AG04450 (cell line): Measurements from ENCODE around the gene NDUFS6. TPM values are rescaled to one million over a fixed set of nuclear protein-coding genes. Genes with fewer than 3 reads are reported as not detected.

Experiments
- CTCF ChIA-PET: fragments of 300-600, 350-600 bp; formaldehyde crosslinking; extraction: SDS; loops from one replicate; lab custom pipeline; 2022; ENCODE audit warnings: antibody characterized with exemption, inconsistent platforms; lab: Charles Lee
- POLR2A ChIA-PET: fragments of 350-600 bp; formaldehyde crosslinking; extraction: SDS; loops from one replicate; lab custom pipeline; 2021; ENCODE audit warnings: antibody characterized with exemption, inconsistent platforms; lab: Yijun Ruan, JAX
- DNase-seq: peaks from one replicate; pipeline ENCODE4 v3.0.0-alpha.2; 2011; ENCODE audit warnings: low read depth, low spot score
- H3K27ac ChIP-seq: one replicate; pipeline ENCODE4 v1.5.1; 2012; ENCODE audit warnings: low read depth, low read length, control low read depth
- H3K27me3 ChIP-seq: one replicate; pipeline ENCODE4 v1.6.0; 2012; ENCODE audit warnings: low read length; ENCODE audit not compliant: control insufficient read depth, insufficient read depth
- H3K4me3 ChIP-seq: 2 replicates; pipeline ENCODE4 v1.5.1; 2011; ENCODE audit warnings: mild to moderate bottlenecking, low read depth, low read length, control low read depth
- H3K9me3 ChIP-seq: 2 replicates; pipeline ENCODE4 v1.5.1; 2012; ENCODE audit warnings: low read length; ENCODE audit not compliant: control insufficient read depth, insufficient read depth
- polyA plus RNA-seq: library from polyadenylated mRNA; depleted of rRNA; stranded (reverse); fragments of >200 nt; gene quantifications from 2 replicates; pipeline ENCODE4 v1.2.3, GENCODE V29; 2011
- TF ChIP-seq, protein P1 (sequence below): IDR thresholded peaks from 2 replicates; pipeline ENCODE4 v1.5.1; 2011; ENCODE audit warnings: low read depth, low read length, control low read depth, inconsistent platforms

The NDUFS6 gene
- polyA plus RNA-seq, 1 experiment = 51.8 TPM

DNA sequence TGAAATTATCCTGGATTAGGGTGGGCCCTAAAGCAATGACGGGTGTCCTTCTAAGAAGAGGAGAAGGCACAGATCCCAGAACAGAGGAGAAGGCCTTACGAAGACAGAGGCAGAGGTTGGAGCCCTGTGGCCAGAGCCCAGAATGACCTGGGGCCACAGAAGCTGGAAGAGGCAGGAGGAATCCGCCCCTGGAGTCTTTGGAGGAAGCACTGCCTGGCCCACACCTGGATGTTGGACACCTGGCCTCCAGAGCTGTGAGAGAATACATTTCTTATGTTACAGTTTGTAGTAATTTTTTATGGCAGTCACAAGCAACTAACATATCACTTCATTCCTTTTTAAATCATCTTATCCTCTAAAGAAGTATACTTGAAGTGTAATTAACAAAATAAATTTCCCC, 10.0 kb upstream of the NDUFS6 start:
- TF ChIP-seq, protein P1, sequence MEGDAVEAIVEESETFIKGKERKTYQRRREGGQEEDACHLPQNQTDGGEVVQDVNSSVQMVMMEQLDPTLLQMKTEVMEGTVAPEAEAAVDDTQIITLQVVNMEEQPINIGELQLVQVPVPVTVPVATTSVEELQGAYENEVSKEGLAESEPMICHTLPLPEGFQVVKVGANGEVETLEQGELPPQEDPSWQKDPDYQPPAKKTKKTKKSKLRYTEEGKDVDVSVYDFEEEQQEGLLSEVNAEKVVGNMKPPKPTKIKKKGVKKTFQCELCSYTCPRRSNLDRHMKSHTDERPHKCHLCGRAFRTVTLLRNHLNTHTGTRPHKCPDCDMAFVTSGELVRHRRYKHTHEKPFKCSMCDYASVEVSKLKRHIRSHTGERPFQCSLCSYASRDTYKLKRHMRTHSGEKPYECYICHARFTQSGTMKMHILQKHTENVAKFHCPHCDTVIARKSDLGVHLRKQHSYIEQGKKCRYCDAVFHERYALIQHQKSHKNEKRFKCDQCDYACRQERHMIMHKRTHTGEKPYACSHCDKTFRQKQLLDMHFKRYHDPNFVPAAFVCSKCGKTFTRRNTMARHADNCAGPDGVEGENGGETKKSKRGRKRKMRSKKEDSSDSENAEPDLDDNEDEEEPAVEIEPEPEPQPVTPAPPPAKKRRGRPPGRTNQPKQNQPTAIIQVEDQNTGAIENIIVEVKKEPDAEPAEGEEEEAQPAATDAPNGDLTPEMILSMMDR = no peak
- DNase-seq = no peak
- H3K27me3 ChIP-seq = no peaks in the 10 kb centered on the region
- H3K27ac ChIP-seq = peak overlapping the region; percentile 66
- no peak overlapping the region for H3K4me3 ChIP-seq
- CTCF ChIA-PET = no interaction called here
- H3K9me3 ChIP-seq = peaks cover 27% of the 10 kb centered on the region
- POLR2A ChIA-PET = no interaction called here

DNA sequence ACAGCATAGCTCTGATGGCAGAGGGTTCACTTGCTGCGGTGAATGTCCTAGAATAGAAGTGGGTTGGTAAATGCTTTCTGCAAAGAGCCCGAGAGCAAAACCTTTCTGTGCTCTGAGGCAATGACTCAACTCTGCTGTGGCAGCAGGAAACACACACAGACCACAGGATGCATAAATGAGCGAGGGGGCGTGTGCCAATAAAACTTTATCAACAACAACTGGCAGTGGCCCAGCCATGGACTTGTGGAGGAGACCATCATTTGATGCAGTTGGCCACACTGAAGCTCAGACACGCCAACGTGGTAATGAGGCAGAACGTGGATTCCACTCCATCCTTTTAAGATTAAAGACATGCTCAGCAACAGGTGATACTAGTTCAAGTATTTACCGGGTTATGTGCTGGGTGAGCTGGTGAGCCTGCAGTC, 8.4 kb upstream of the NDUFS6 start:
- TF ChIP-seq, protein P1 = no peak
- Histone ChIP-seq H3K4me3 (no peak overlapping the region), H3K27me3 (no peaks in the 10 kb centered on the region), H3K9me3 (peaks cover 27% of the 10 kb centered on the region), H3K27ac (peak overlapping the region; percentile 57)
- ChIA-PET CTCF (interaction anchor here (1.0 kb wide), 1 partner anchor 30 kb away, joined by 3 read pairs; no protein-coding TSS in a partner anchor), POLR2A (no interaction called here)
- peak; percentile 62 for DNase-seq

DNA sequence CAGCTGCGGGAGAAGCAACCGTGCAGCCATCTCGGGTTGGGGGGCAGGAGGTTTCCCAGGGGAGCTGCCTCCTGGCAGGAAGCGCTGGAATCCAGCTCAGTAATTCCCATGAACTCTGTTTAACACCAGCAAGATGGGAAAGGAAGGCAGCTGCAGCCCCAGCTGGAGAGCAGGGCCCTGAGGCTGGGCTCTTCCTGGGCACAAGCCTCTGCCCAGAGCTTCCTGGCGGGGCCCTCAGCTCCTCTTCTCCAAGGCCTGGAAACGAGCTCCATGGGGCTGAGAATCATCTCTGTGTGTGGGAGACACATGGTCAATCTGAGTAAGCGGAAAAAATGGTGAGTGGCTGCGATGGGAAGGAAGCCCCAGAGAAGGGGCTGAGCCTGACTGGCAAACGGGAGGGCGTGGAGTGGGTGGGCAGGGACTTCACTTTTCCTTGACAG, 7.9 kb upstream of the NDUFS6 start:
- TF ChIP-seq, protein P1 = no peak
- peak overlapping the region; percentile 57 for H3K27ac ChIP-seq
- no peaks in the 10 kb centered on the region for H3K27me3 ChIP-seq
- no peak overlapping the region for H3K4me3 ChIP-seq
- DNase-seq = no peak
- peaks cover 27% of the 10 kb centered on the region for H3K9me3 ChIP-seq
- CTCF ChIA-PET = interaction anchor here (1.0 kb wide), 1 partner anchor 30 kb away, joined by 3 read pairs; no protein-coding TSS in a partner anchor
- POLR2A ChIA-PET = no interaction called here

DNA sequence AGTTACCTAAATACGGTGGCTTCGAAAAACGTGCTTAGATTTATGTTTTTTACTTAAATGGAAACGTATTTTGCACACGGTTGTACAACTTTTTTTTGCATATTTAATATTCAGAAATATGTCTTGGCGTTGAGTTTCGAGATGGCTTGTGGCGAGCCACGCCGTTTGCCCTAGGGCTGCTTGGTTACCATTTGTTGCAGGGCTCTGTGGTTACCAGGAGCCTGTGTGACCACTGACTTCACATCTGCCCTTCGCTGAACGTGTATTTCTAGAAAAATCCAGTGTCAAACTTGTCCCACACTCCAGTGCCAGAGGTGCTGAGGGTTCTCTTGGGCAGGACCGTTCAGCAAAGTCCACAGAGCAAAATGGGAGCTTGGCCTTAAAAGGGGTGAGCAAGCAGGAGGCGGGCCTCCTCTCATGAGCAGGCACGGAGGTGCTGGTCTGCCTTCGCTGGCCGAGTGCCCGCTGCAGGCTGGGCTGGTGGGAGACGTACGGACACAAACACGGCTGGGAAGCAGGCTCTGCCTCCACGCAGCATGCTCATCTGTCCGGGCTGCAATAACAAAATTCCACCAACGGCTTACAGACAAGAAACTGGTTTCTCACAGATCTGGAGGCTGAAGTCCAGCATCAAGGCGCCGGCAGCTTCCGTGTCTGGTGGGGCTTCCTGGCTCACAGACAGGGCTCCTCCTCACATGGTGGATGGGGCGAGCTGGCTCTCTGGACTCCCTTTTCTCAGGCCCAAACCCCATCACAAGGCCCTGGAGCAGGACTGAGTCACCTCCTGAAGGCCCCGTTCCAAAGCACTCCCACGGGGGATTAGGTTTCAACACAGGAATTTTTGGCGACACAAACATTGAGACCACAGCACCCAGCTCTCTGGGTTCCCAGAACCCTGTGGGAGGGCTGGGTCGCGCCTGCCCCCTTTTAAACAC, 7.0 kb upstream of the NDUFS6 start:
- ChIA-PET CTCF (no interaction called here), POLR2A (interaction anchor here (1.2 kb wide), 1 partner anchor 466 kb away, joined by 3 read pairs; no protein-coding TSS in a partner anchor)
- Histone ChIP-seq H3K9me3 (peaks cover 23% of the 10 kb centered on the region), H3K4me3 (no peak overlapping the region), H3K27ac (peak overlapping the region; percentile 93), H3K27me3 (no peaks in the 10 kb centered on the region)
- peak; percentile 76 for DNase-seq
- TF ChIP-seq, protein P1 = no peak

DNA sequence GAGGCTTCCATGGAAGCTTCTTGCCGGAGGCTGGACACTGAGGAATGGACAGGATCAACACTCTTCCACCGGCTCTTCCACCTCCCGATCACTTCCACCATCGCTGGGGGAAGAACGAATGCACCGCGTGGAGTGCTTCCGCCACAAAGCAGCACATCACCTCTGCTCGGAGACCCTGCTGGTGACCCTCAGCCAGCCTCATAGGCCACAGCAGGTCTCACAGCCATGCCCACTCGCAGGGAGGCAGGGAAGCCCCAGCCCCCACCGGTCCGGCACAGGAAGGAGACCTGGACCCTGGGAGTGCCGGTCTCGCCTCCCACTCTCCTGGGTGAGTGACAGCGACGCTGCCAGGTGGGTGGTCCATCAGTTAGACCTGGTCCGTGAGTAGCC, 6.3 kb upstream of the NDUFS6 start:
- ChIA-PET POLR2A (interaction anchor here (1.2 kb wide), 1 partner anchor 467 kb away, joined by 3 read pairs; no protein-coding TSS in a partner anchor), CTCF (no interaction called here)
- TF ChIP-seq, protein P1 = no peak
- DNase-seq = no peak
- Histone ChIP-seq H3K4me3 (no peak overlapping the region), H3K27ac (peak overlapping the region; percentile 93), H3K9me3 (peaks cover 23% of the 10 kb centered on the region), H3K27me3 (no peaks in the 10 kb centered on the region)
